Peyer's patch (tissue), 4 donors: ENCODE data around the gene CRELD2.

ENCODE experiments used
- CTCF ChIP-seq, 6 experiments: fragments of 450-650 bp in 4 of 6; fragments of 200-600 bp in 2 of 6; sonication (generic) in 1 of 6; IDR thresholded peaks; one replicate each; pipeline ENCODE4 v1.5.1; 2017 to 2019; ENCODE audit warnings: antibody characterized with exemption in 6 of 6, mild to moderate bottlenecking in 3 of 6, moderate library complexity in 1 of 6
- POLR2A ChIP-seq, 2 donors: fragments of 450-650 bp; IDR thresholded peaks; one replicate each; pipeline ENCODE4 v1.5.1; 2017; ENCODE audit warnings: antibody characterized with exemption in 2 of 2, mild to moderate bottlenecking in 2 of 2, moderate library complexity in 2 of 2

GRCh38 chr22:49897015-49897684 is 21.3 kb upstream of the CRELD2 start:
- no peak for TF ChIP-seq CTCF (IDR thresholded peaks at IDR 0.05)
- no peak for TF ChIP-seq POLR2A (IDR thresholded peaks at IDR 0.05)
